Right lobe of liver (tissue), 6 donors: ENCODE measurements around the gene SLC13A1. TPM values are rescaled to one million over a fixed set of nuclear protein-coding genes. Genes with fewer than 3 reads are reported as not detected.

ENCODE experiments used
- ATAC-seq, 4 donors: fragments of 200-7000 bp; cut with Tn5 transposase; one replicate each; pipeline ENCODE4 v1.9.1; 2020; ENCODE audit warnings: mild to moderate bottlenecking in 4 of 4, moderate library complexity in 4 of 4
- DNase-seq, 3 donors: peaks; one replicate each; pipeline ENCODE4 v3.0.0-alpha.2; 2020
- H3K27ac ChIP-seq, 3 donors: fragments of 200-600 bp; one replicate each; pipeline ENCODE4 v1.8.0; 2022
- H3K27me3 ChIP-seq, 2 donors: fragments of 200-600 bp; one replicate each; pipeline ENCODE4 v1.8.0; 2022
- H3K36me3 ChIP-seq, 4 donors: fragments of 200-600 bp; sonication (generic) in 1 of 4; one replicate each; pipeline versions ENCODE4 v1.5.1 to v1.8.0; 2017 to 2022; ENCODE audit warnings: control low read depth in 1 of 4
- H3K4me1 ChIP-seq, 4 donors: fragments of 200-600 bp; sonication (generic) in 1 of 4; one replicate each; pipeline versions ENCODE4 v1.5.1 to v1.8.0; 2017 to 2022; ENCODE audit warnings: control low read depth in 1 of 4
- H3K4me3 ChIP-seq, 3 donors: fragments of 200-600 bp; one replicate each; pipeline ENCODE4 v1.8.0; 2022
- H3K9me3 ChIP-seq, 4 donors: fragments of 200-600 bp; sonication (generic) in 1 of 4; one replicate each; pipeline versions ENCODE4 v1.5.1 to v1.8.0; 2017 to 2022; ENCODE audit warnings: control low read depth in 1 of 4
- CTCF ChIP-seq, 4 donors: fragments of 200-600 bp in 3 of 4; fragments of 450-650 bp in 1 of 4; IDR thresholded peaks; one replicate each; pipeline versions ENCODE4 v1.5.1 to v1.8.0; 2016 to 2022; ENCODE audit warnings: antibody characterized with exemption in 4 of 4, mild to moderate bottlenecking in 2 of 4
- POLR2A ChIP-seq: fragments of 450-650 bp; IDR thresholded peaks from one replicate; pipeline ENCODE4 v1.6.1; 2017; ENCODE audit warnings: antibody characterized with exemption, mild to moderate bottlenecking
- WGBS: methylation state at CpG from one replicate; pipeline ENCODE4 v1.1.6; 2018; ENCODE audit warnings: low coverage, low lambda C conversion rate; ENCODE audit not compliant: insufficient coverage; ENCODE audit errors: missing lambda C conversion rate; 5-methylcytosine and 5-hydroxymethylcytosine counted together
- intact Hi-C, 2 donors: fragments of 100-400 bp; cut with DNase I; formaldehyde crosslinking; loops; one replicate each; pipeline versions ENCODE4 v1.11.2 to v1.14.1; 2022
- total RNA-seq, 6 experiments: library from RNA; depleted of rRNA in 2 of 6; stranded (reverse); fragments of >200 nt in 2 of 6; fragmentation: NEBNext Ultra II Directional in 3 of 6; extraction: Animal tissue kit (Norgen Biotek cat#: 25700) in 3 of 6; gene quantifications; one replicate each; pipeline versions ENCODE4 v1.1.0 to v1.2.4, GENCODE V29; 2016 to 2023
- donor health status: DM: no; HTN: yes; CAD: no.
- donor health status: DM: no; HTN: no; CAD: no.
- donor health status: DM: no; HTN: no; CAD: no.
- donor health status: DM: no; HTN: yes; CAD: no.
- donor health status: DM: no; HTN: yes; CAD: no.

SLC13A1 gene
- total RNA-seq, 6 experiments from 2014 or later = not detected

DNA sequence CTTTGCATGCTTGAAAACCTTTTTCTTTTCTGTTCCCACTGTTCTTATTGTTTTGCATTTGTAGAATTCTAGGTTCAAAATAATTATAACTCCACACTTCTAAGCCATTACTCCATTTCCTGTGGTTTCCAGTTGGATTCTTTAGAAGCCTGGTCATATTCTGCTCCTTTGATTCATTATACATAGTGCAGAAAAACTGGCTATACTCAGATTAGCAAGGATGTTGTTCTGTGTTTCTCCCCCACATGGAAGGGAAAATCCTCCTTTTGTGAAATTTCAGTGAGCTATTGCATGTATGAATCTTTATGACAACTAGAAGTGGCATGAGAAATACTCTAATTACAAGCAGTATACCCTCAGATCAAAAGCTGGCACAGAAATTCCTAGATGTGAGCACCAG is 79.5 kb downstream of the SLC13A1 start:
- H3K36me3 ChIP-seq = no peaks in the 10 kb centered on the region
- TF ChIP-seq CTCF (IDR thresholded peaks at IDR 0.05) = no peak
- no peak for TF ChIP-seq POLR2A
- no peaks in the 10 kb centered on the region for H3K4me1 ChIP-seq
- H3K27me3 ChIP-seq = no peaks in the 10 kb centered on the region
- intact Hi-C loops = no loop called here
- no peak for DNase-seq
- H3K4me3 ChIP-seq = no peak overlapping the region
- no peaks in the 10 kb centered on the region for H3K9me3 ChIP-seq
- H3K27ac ChIP-seq = no peak overlapping the region
- ATAC-seq = no peak

- Histone ChIP-seq H3K4me1 (no peaks in the 10 kb centered on the region), H3K36me3 (no peaks in the 10 kb centered on the region), H3K27ac (no peak overlapping the region), H3K9me3 (no peaks in the 10 kb centered on the region), H3K27me3 (no peaks in the 10 kb centered on the region), H3K4me3 (no peak overlapping the region)
- intact Hi-C loops = no loop called here
- no peak for TF ChIP-seq POLR2A
- no peak for TF ChIP-seq CTCF (IDR thresholded peaks at IDR 0.05)
- DNase-seq (no peak), ATAC-seq (no peak)
- 54% methylated on average over 3 of the region's 3 CpGs for WGBS
Measured at GRCh38 chr7:123115331-123115730, 84.4 kb downstream of the SLC13A1 start.

GRCh38 chr7:123114288-123114687 is 85.5 kb downstream of the SLC13A1 start:
- TF ChIP-seq POLR2A = no peak
- no peak for TF ChIP-seq CTCF (IDR thresholded peaks at IDR 0.05)
- H3K27ac ChIP-seq = no peak overlapping the region
- no peaks in the 10 kb centered on the region for H3K36me3 ChIP-seq
- no peaks in the 10 kb centered on the region for H3K27me3 ChIP-seq
- H3K4me1 ChIP-seq = no peaks in the 10 kb centered on the region
- WGBS = 63% methylated on average over 2 of the region's 2 CpGs
- no peaks in the 10 kb centered on the region for H3K9me3 ChIP-seq
- intact Hi-C loops = no loop called here
- H3K4me3 ChIP-seq = no peak overlapping the region
- ATAC-seq (no peak), DNase-seq (no peak)

GRCh38 chr7:123112833-123113232 is 86.9 kb downstream of the SLC13A1 start:
- Histone ChIP-seq H3K27ac (no peak overlapping the region), H3K27me3 (no peaks in the 10 kb centered on the region), H3K36me3 (no peaks in the 10 kb centered on the region), H3K4me3 (no peak overlapping the region), H3K9me3 (no peaks in the 10 kb centered on the region), H3K4me1 (no peaks in the 10 kb centered on the region)
- 22% methylated on average over 1 of the region's 1 CpG for WGBS
- TF ChIP-seq CTCF (IDR thresholded peaks at IDR 0.05) = no peak
- no peak for TF ChIP-seq POLR2A
- DNase-seq (no peak), ATAC-seq (no peak)
- intact Hi-C loops = no loop called here

GRCh38 chr7:123099712-123100111 is 100.1 kb downstream of the SLC13A1 start:
- TF ChIP-seq POLR2A (no peak), CTCF (IDR thresholded peaks at IDR 0.05) (no peak)
- intact Hi-C loops = no loop called here
- ATAC-seq = no peak
- Histone ChIP-seq H3K36me3 (no peaks in the 10 kb centered on the region), H3K27ac (no peak overlapping the region), H3K9me3 (no peaks in the 10 kb centered on the region), H3K27me3 (no peaks in the 10 kb centered on the region), H3K4me3 (no peak overlapping the region), H3K4me1 (no peaks in the 10 kb centered on the region)
- 62% methylated on average over 2 of the region's 2 CpGs for WGBS
- no peak for DNase-seq
